ENCODE results near the gene RNF215. TPM values are rescaled to one million over a fixed set of nuclear protein-coding genes. Genes with fewer than 3 reads are reported as not detected.

Gene RNF215
- total RNA-seq, 1 donor from 2014 or later = 6.7 TPM

- Histone ChIP-seq H3K36me3 (peaks cover 59 to 77% of the 10 kb centered on the region in 2 donors), H3K4me1 (no peaks in the 10 kb centered on the region), H3K27me3 (no peaks in the 10 kb centered on the region), H3K4me3 (no peak overlapping the region), H3K9me3 (no peaks in the 10 kb centered on the region), H3K27ac (no peak overlapping the region)
- intact Hi-C loops (cut with DNase I) = no loop called here
- no peak for TF ChIP-seq CTCF (IDR thresholded peaks at IDR 0.05)
- no peak for DNase-seq (ENCODE audit: low spot score in 2 of 2)
These were observed 53.5 kb downstream of the RNF215 start for GRCh38 chr22:30333707-30334087.

- no peak for DNase-seq (ENCODE audit: low spot score in 2 of 2)
- no peak for TF ChIP-seq CTCF (IDR thresholded peaks at IDR 0.05)
- H3K36me3 ChIP-seq = peaks cover 53 to 72% of the 10 kb centered on the region in 2 donors
- H3K9me3 ChIP-seq = no peaks in the 10 kb centered on the region
- no peaks in the 10 kb centered on the region for H3K4me1 ChIP-seq
- H3K27ac ChIP-seq = no peak overlapping the region
- intact Hi-C loops (cut with DNase I) = no loop called here
- no peak overlapping the region for H3K4me3 ChIP-seq
- no peaks in the 10 kb centered on the region for H3K27me3 ChIP-seq
These were observed 54.1 kb downstream of the RNF215 start for GRCh38 chr22:30332994-30333706.

GRCh38 chr22:30332551-30332950, 54.7 kb downstream of the RNF215 start:
- H3K9me3 ChIP-seq = no peaks in the 10 kb centered on the region
- H3K27ac ChIP-seq = no peak overlapping the region

More at GRCh38 chr22:30332551-30332950, 54.7 kb downstream of the RNF215 start:
- H3K27me3 ChIP-seq = no peaks in the 10 kb centered on the region
- H3K36me3 ChIP-seq = peaks cover 47 to 66% of the 10 kb centered on the region in 2 donors
- DNase-seq (ENCODE audit: low spot score in 2 of 2) = no peak
- no peak overlapping the region for H3K4me3 ChIP-seq
- TF ChIP-seq CTCF (IDR thresholded peaks at IDR 0.05) = no peak
- no peaks in the 10 kb centered on the region for H3K4me1 ChIP-seq
- intact Hi-C loops (cut with DNase I) = no loop called here

Other genes with a start within 250 kb of the RNF215 start
- not detected for gene LIF, start 140.7 kb downstream of the RNF215 start, total RNA-seq
- not detected for gene OSM, start 120.6 kb downstream of the RNF215 start, total RNA-seq
- 55.9 TPM for gene CASTOR1, start 97.9 kb downstream of the RNF215 start, total RNA-seq
- gene TBC1D10A, start 60.5 kb downstream of the RNF215 start, total RNA-seq = 107 TPM
- gene SF3A1, start 30.5 kb downstream of the RNF215 start, total RNA-seq = 92.9 TPM
- 7.0 TPM for gene CCDC157, start 30.4 kb downstream of the RNF215 start, total RNA-seq
- 3.0 TPM for gene SEC14L2, start 9.6 kb upstream of the RNF215 start, total RNA-seq
- gene MTFP1, start 38.4 kb upstream of the RNF215 start, total RNA-seq = 4.5 TPM
- gene SEC14L3, start 84.6 kb upstream of the RNF215 start, total RNA-seq = not detected
- not detected for gene SEC14L4, start 118.3 kb upstream of the RNF215 start, total RNA-seq
- gene SEC14L6, start 159.3 kb upstream of the RNF215 start, total RNA-seq = not detected
- gene GAL3ST1, start 187.3 kb upstream of the RNF215 start, total RNA-seq = not detected
- gene PES1, start 204.5 kb upstream of the RNF215 start, total RNA-seq = 24.7 TPM
- gene TCN2, start 219.8 kb upstream of the RNF215 start, total RNA-seq = 56.8 TPM
- gene SLC35E4, start 248.4 kb upstream of the RNF215 start, total RNA-seq = 38.1 TPM